HEK293 (cell line): ENCODE results near the gene ABTB2.

Experiments
- CTCF ChIA-PET: fragments of 350-600 bp; formaldehyde crosslinking; extraction: SDS; loops from one replicate; lab custom pipeline; 2021; ENCODE audit warnings: antibody characterized with exemption; lab: Yijun Ruan, JAX
- POLR2A ChIA-PET: fragments of 300-600 bp; formaldehyde crosslinking; extraction: SDS; loops from one replicate; lab custom pipeline; 2020; ENCODE audit warnings: antibody characterized with exemption, inconsistent platforms; lab: Yijun Ruan, JAX
- H3K27ac ChIP-seq: fragments of 200-500 bp; sonication (Bioruptor generic); 2 replicates; pipeline ENCODE4 v1.5.1; 2014; ENCODE audit warnings: low read depth, low read length, control low read depth, inconsistent platforms; ENCODE audit errors: extremely low read depth
- H3K36me3 ChIP-seq, 2 experiments: fragments of 200-500 bp in 1 of 2; sonication (Bioruptor generic) in 1 of 2; 1 replicate in 1 of 2; 2 replicates in 1 of 2; pipeline ENCODE4 v1.5.1; 2014 to 2017; ENCODE audit warnings: inconsistent platforms in 2 of 2, low read length in 2 of 2; ENCODE audit not compliant: control insufficient read depth in 2 of 2, insufficient read depth in 1 of 2
- H3K4me1 ChIP-seq: fragments of 200-500 bp; sonication (Bioruptor generic); 2 replicates; pipeline ENCODE4 v1.5.1; 2014; ENCODE audit warnings: mild to moderate bottlenecking, low read length, inconsistent platforms; ENCODE audit not compliant: control insufficient read depth, insufficient read depth
- H3K4me3 ChIP-seq: 2 replicates; pipeline ENCODE4 v1.5.1; 2011; ENCODE audit warnings: low read depth, mild to moderate bottlenecking, control low read depth, low read length, moderate library complexity
- H3K9me3 ChIP-seq: fragments of 200-500 bp; sonication (Bioruptor generic); 2 replicates; pipeline ENCODE4 v1.5.1; 2014; ENCODE audit warnings: low read depth, low read length, inconsistent platforms; ENCODE audit not compliant: control insufficient read depth, insufficient read depth
- FEZF1 ChIP-seq: fragments of 450-650 bp; formaldehyde crosslinking; IDR thresholded peaks from 2 replicates; pipeline ENCODE4 v1.5.1; 2016; ENCODE audit warnings: missing biosample characterization, missing genetic modification characterization
- GFI1B ChIP-seq: fragments of 450-650 bp; formaldehyde crosslinking; IDR thresholded peaks from 2 replicates; pipeline ENCODE4 v1.5.1; 2016; ENCODE audit warnings: missing biosample characterization, missing genetic modification characterization
- HOXD13 ChIP-seq: sonication (generic); formaldehyde crosslinking; IDR thresholded peaks from 2 replicates; pipeline ENCODE4 v1.8.0; 2022; ENCODE audit warnings: missing genetic modification reagents, borderline replicate concordance
- KLF10 ChIP-seq: fragments of 450-650 bp; IDR thresholded peaks from 2 replicates; pipeline ENCODE4 v1.5.1; 2018; ENCODE audit warnings: missing biosample characterization, mild to moderate bottlenecking, missing genetic modification characterization
- KLF16 ChIP-seq: fragments of 450-650 bp; formaldehyde crosslinking; IDR thresholded peaks from 2 replicates; pipeline ENCODE4 v1.5.1; 2017; ENCODE audit warnings: missing biosample characterization, missing genetic modification characterization
- ZEB2 ChIP-seq: fragments of 450-650 bp; formaldehyde crosslinking; IDR thresholded peaks from 2 replicates; pipeline ENCODE4 v1.5.1; 2016; ENCODE audit warnings: missing biosample characterization, missing genetic modification characterization
- ZFP37 ChIP-seq: fragments of 450-650 bp; formaldehyde crosslinking; IDR thresholded peaks from 2 replicates; pipeline ENCODE4 v1.5.1; 2016; ENCODE audit warnings: missing biosample characterization, missing genetic modification characterization
- ZNF10 ChIP-seq: fragments of 450-650 bp; formaldehyde crosslinking; IDR thresholded peaks from 2 replicates; pipeline ENCODE4 v1.5.1; 2017; ENCODE audit warnings: missing biosample characterization, missing genetic modification characterization
- ZNF121 ChIP-seq: fragments of 450-650 bp; formaldehyde crosslinking; IDR thresholded peaks from 2 replicates; pipeline ENCODE4 v1.5.1; 2016; ENCODE audit warnings: missing biosample characterization, missing genetic modification characterization
- ZNF155 ChIP-seq: fragments of 450-650 bp; formaldehyde crosslinking; IDR thresholded peaks from 2 replicates; pipeline ENCODE4 v1.5.1; 2016; ENCODE audit warnings: missing biosample characterization, missing genetic modification characterization
- ZNF16 ChIP-seq: fragments of 450-650 bp; formaldehyde crosslinking; IDR thresholded peaks from 2 replicates; pipeline ENCODE4 v1.5.1; 2016; ENCODE audit warnings: low read depth, missing biosample characterization, missing genetic modification characterization
- ZNF174 ChIP-seq: fragments of 450-650 bp; formaldehyde crosslinking; IDR thresholded peaks from 2 replicates; pipeline ENCODE4 v1.5.0; 2017; ENCODE audit warnings: missing biosample characterization, mild to moderate bottlenecking, missing genetic modification characterization
- ZNF175 ChIP-seq: fragments of 450-650 bp; formaldehyde crosslinking; IDR thresholded peaks from 2 replicates; pipeline ENCODE4 v1.5.1; 2016; ENCODE audit warnings: missing biosample characterization, missing genetic modification characterization
- ZNF221 ChIP-seq: fragments of 450-650 bp; formaldehyde crosslinking; IDR thresholded peaks from 2 replicates; pipeline ENCODE4 v1.5.1; 2017; ENCODE audit warnings: missing biosample characterization, missing genetic modification characterization, borderline replicate concordance
- ZNF394 ChIP-seq: fragments of 450-650 bp; formaldehyde crosslinking; IDR thresholded peaks from 2 replicates; pipeline ENCODE4 v1.5.1; 2016; ENCODE audit warnings: missing biosample characterization, missing genetic modification characterization, mild to moderate bottlenecking, moderate library complexity, borderline replicate concordance
- ZNF404 ChIP-seq: fragments of 450-650 bp; formaldehyde crosslinking; IDR thresholded peaks from 2 replicates; pipeline ENCODE4 v1.5.1; 2017; ENCODE audit warnings: missing biosample characterization, missing genetic modification characterization
- ZNF548 ChIP-seq: fragments of 450-650 bp; formaldehyde crosslinking; IDR thresholded peaks from 2 replicates; pipeline ENCODE4 v1.5.1; 2016; ENCODE audit warnings: missing biosample characterization, missing genetic modification characterization
- ZNF555 ChIP-seq: fragments of 450-650 bp; formaldehyde crosslinking; conservative IDR thresholded peaks from 2 replicates; pipeline ENCODE4 v1.5.1; 2017; ENCODE audit warnings: missing biosample characterization, mild to moderate bottlenecking, missing genetic modification characterization, inconsistent platforms
- ZNF585B ChIP-seq: fragments of 450-650 bp; formaldehyde crosslinking; IDR thresholded peaks from 2 replicates; pipeline ENCODE4 v1.5.1; 2016; ENCODE audit warnings: missing biosample characterization, missing genetic modification characterization
- ZNF610 ChIP-seq: fragments of 450-650 bp; formaldehyde crosslinking; IDR thresholded peaks from 2 replicates; pipeline ENCODE4 v1.5.1; 2016; ENCODE audit warnings: missing biosample characterization, missing genetic modification characterization, borderline replicate concordance
- ZNF629 ChIP-seq: fragments of 450-650 bp; formaldehyde crosslinking; IDR thresholded peaks from 2 replicates; pipeline ENCODE4 v1.5.1; 2017; ENCODE audit warnings: missing biosample characterization, missing genetic modification characterization
- ZNF707 ChIP-seq: fragments of 450-650 bp; formaldehyde crosslinking; IDR thresholded peaks from 2 replicates; pipeline ENCODE4 v1.5.1; 2016; ENCODE audit warnings: missing biosample characterization, missing genetic modification characterization
- ZNF747 ChIP-seq: fragments of 450-650 bp; formaldehyde crosslinking; IDR thresholded peaks from 2 replicates; pipeline ENCODE4 v1.5.1; 2016; ENCODE audit warnings: missing biosample characterization, missing genetic modification characterization
- TF ChIP-seq, protein P1 (sequence below): fragments of 450-650 bp; formaldehyde crosslinking; IDR thresholded peaks from 2 replicates; pipeline ENCODE4 v1.5.1; 2016; ENCODE audit warnings: missing biosample characterization, missing genetic modification characterization, low read depth
- TF ChIP-seq, protein P2 (sequence below): fragments of 450-650 bp; formaldehyde crosslinking; IDR thresholded peaks from 2 replicates; pipeline ENCODE4 v1.5.1; 2016; ENCODE audit warnings: missing biosample characterization, missing genetic modification characterization

ABTB2 gene

GRCh38 chr11:34298871-34299270 is 58.9 kb downstream of the ABTB2 start:
- ChIA-PET CTCF (interaction anchor here (0.7 to 1.0 kb wide), 2 partner anchors 124 to 1887 kb away, joined by 3 read pairs; no protein-coding TSS in a partner anchor), POLR2A (interaction anchor here (0.5 to 1.5 kb wide), 2 partner anchors 59 to 177 kb away, joined by 4 read pairs; partner anchors contain the start of gene ABTB2)

DNA sequence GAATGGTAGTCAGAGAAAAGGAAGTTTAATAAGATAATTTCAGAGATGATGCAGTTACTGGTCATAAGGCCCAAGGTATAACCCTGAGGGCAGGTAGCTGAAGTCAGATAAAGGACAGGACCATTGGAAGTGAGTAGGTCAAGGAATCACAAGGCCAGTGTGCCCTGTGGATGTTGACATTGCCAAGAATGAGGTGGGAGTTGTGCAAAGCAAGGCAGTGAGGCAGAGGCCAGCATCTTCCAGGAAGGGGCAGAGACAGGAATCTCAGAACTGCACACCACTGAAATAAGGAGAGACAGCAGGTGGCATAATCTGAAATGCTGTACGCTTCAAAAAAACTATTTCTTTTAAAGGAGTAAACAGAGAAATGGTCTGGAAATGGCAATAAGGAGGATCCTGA is 61.4 kb downstream of the ABTB2 start:
- Histone ChIP-seq H3K4me3 (no peak overlapping the region), H3K9me3 (no peaks in the 10 kb centered on the region), H3K27ac (no peak overlapping the region), H3K36me3 (no peaks in the 10 kb centered on the region), H3K4me1 (peaks cover 14% of the 10 kb centered on the region)
- no peak for TF ChIP-seq ZNF121 (tag by site-specific recombination)
- no peak for TF ChIP-seq ZEB2 (tag by site-specific recombination)
- no peak for TF ChIP-seq ZNF585B (tag by site-specific recombination)
- no peak for TF ChIP-seq ZNF548
- TF ChIP-seq, protein P1, sequence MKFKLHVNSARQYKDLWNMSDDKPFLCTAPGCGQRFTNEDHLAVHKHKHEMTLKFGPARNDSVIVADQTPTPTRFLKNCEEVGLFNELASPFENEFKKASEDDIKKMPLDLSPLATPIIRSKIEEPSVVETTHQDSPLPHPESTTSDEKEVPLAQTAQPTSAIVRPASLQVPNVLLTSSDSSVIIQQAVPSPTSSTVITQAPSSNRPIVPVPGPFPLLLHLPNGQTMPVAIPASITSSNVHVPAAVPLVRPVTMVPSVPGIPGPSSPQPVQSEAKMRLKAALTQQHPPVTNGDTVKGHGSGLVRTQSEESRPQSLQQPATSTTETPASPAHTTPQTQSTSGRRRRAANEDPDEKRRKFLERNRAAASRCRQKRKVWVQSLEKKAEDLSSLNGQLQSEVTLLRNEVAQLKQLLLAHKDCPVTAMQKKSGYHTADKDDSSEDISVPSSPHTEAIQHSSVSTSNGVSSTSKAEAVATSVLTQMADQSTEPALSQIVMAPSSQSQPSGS (tag by site-specific recombination): no peak
- ChIA-PET POLR2A (no interaction called here), CTCF (interaction anchor here (0.6 kb wide), 2 partner anchors 15 to 172 kb away, joined by 3 to 4 read pairs; no protein-coding TSS in a partner anchor)

More at GRCh38 chr11:34298871-34299270, 58.9 kb downstream of the ABTB2 start:
- Histone ChIP-seq H3K9me3 (no peaks in the 10 kb centered on the region), H3K27ac (no peak overlapping the region), H3K36me3 (no peaks in the 10 kb centered on the region), H3K4me3 (no peak overlapping the region), H3K4me1 (peaks cover 16% of the 10 kb centered on the region)
- TF ChIP-seq GFI1B (no peak), ZNF610 (tag by site-specific recombination) (no peak), ZNF16 (tag by site-specific recombination) (no peak), ZNF155 (tag by site-specific recombination) (no peak), ZFP37 (tag by site-specific recombination) (no peak)

DNA sequence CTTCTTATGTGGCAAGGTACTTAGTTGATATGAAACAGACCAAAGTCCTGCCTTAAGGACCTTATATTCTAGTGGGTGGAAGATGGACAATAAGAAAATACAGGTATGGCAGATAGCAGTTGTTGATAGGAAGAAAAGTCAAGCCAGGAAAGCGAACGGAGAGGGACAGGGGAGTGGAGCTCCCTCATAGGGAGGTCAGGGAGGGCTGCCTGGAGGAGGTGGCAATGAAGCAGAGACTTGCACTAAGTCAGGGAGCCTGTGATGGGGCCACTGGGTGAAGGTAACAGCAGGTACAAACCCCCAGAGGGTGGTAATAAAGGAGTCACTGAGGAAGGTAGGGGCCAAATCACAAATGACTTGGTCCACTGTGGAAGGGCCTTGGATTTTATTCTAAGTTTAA is 65.3 kb downstream of the ABTB2 start:
- POLR2A ChIA-PET: no interaction called here
- H3K9me3 ChIP-seq: no peaks in the 10 kb centered on the region
- no peak overlapping the region for H3K27ac ChIP-seq
- H3K4me3 ChIP-seq: no peak overlapping the region
- TF ChIP-seq ZNF175 (tag by site-specific recombination): no peak
- TF ChIP-seq ZNF221: no peak
- TF ChIP-seq ZNF174: no peak
- no peak for TF ChIP-seq FEZF1 (tag by site-specific recombination)
- H3K36me3 ChIP-seq: no peaks in the 10 kb centered on the region
- CTCF ChIA-PET: no interaction called here
- peaks cover 4% of the 10 kb centered on the region for H3K4me1 ChIP-seq

- H3K4me3 ChIP-seq: no peak overlapping the region
- POLR2A ChIA-PET: no interaction called here
- peaks cover 4% of the 10 kb centered on the region for H3K4me1 ChIP-seq
- CTCF ChIA-PET: no interaction called here
- no peaks in the 10 kb centered on the region for H3K36me3 ChIP-seq
- no peaks in the 10 kb centered on the region for H3K9me3 ChIP-seq
- TF ChIP-seq KLF10 (tag by site-specific recombination): no peak
- TF ChIP-seq HOXD13: no peak
- TF ChIP-seq ZNF747: no peak
- TF ChIP-seq ZNF394: no peak
- no peak for TF ChIP-seq KLF16 (tag by site-specific recombination)
- TF ChIP-seq, protein P2, sequence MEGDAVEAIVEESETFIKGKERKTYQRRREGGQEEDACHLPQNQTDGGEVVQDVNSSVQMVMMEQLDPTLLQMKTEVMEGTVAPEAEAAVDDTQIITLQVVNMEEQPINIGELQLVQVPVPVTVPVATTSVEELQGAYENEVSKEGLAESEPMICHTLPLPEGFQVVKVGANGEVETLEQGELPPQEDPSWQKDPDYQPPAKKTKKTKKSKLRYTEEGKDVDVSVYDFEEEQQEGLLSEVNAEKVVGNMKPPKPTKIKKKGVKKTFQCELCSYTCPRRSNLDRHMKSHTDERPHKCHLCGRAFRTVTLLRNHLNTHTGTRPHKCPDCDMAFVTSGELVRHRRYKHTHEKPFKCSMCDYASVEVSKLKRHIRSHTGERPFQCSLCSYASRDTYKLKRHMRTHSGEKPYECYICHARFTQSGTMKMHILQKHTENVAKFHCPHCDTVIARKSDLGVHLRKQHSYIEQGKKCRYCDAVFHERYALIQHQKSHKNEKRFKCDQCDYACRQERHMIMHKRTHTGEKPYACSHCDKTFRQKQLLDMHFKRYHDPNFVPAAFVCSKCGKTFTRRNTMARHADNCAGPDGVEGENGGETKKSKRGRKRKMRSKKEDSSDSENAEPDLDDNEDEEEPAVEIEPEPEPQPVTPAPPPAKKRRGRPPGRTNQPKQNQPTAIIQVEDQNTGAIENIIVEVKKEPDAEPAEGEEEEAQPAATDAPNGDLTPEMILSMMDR: no peak
- no peak for TF ChIP-seq ZNF404 (tag by site-specific recombination)
- no peak for TF ChIP-seq ZNF555 (tag by site-specific recombination)
- no peak for TF ChIP-seq ZNF629 (tag by site-specific recombination)
- TF ChIP-seq ZNF707 (tag by site-specific recombination): no peak
- TF ChIP-seq ZNF10: no peak
- no peak overlapping the region for H3K27ac ChIP-seq
These were observed 65.7 kb downstream of the ABTB2 start for GRCh38 chr11:34292111-34292510.
